ENCODE results near the gene COL1A1. TPM values are rescaled to one million over a fixed set of nuclear protein-coding genes. Genes with fewer than 3 reads are reported as not detected.

The COL1A1 gene
- total and polyA plus RNA-seq, 4 donors: 8.3 to 72.5 (median 35.8) TPM

DNA sequence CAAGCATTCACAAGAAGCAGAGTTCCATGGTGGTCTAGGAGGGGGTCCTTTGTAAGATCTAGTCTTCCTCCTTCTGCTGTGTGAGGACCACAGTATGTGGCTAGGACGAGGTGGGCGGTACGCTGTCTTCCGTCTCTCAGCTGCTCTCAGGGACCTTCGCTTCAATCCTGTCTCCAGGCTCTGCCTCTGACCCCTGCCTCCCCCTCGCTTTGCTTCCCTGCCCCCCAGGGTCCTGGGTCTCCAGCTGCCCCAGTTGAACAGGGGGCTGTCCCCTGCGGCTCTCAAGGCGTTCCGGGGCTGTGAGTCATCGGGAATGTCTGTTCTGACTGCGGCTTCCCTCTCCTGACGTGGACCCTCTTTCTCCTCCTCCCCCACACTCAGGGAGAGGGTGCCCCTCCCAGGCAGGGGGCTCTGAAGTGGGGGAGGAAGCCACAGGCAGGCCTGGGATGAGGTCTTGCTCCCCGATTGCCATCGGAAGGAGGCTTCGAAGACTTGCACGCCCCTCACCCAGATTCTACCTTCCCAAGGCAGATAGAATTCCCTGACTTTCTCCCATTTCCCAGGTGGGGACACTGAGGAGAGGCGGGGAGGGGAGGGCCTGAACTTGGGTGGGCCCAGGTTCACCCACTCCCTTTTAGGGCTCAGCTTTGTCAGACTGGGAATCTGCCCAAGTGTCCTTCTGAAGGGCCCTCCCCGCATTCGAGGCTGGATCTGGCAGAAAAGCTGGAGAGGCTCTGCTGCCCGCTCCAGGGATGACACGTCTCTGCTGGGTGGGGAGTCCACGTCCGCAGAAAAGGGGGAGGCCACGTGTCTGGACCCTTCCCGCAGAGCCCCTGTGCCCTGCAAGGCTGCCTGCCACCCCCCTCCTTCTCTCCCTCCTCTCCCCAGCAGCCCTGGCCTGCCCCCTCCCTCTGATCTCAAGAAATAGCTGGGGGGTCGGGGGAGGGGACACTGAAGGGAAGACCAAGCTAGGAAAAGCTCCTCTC, 9.1 kb upstream of the COL1A1 start (continued):
- TF ChIP-seq, protein P1, sequence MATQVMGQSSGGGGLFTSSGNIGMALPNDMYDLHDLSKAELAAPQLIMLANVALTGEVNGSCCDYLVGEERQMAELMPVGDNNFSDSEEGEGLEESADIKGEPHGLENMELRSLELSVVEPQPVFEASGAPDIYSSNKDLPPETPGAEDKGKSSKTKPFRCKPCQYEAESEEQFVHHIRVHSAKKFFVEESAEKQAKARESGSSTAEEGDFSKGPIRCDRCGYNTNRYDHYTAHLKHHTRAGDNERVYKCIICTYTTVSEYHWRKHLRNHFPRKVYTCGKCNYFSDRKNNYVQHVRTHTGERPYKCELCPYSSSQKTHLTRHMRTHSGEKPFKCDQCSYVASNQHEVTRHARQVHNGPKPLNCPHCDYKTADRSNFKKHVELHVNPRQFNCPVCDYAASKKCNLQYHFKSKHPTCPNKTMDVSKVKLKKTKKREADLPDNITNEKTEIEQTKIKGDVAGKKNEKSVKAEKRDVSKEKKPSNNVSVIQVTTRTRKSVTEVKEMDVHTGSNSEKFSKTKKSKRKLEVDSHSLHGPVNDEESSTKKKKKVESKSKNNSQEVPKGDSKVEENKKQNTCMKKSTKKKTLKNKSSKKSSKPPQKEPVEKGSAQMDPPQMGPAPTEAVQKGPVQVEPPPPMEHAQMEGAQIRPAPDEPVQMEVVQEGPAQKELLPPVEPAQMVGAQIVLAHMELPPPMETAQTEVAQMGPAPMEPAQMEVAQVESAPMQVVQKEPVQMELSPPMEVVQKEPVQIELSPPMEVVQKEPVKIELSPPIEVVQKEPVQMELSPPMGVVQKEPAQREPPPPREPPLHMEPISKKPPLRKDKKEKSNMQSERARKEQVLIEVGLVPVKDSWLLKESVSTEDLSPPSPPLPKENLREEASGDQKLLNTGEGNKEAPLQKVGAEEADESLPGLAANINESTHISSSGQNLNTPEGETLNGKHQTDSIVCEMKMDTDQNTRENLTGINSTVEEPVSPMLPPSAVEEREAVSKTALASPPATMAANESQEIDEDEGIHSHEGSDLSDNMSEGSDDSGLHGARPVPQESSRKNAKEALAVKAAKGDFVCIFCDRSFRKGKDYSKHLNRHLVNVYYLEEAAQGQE (IDR thresholded peaks at IDR 0.05): no peak
- TF ChIP-seq HNF4G (IDR thresholded peaks at IDR 0.05): no peak

DNA sequence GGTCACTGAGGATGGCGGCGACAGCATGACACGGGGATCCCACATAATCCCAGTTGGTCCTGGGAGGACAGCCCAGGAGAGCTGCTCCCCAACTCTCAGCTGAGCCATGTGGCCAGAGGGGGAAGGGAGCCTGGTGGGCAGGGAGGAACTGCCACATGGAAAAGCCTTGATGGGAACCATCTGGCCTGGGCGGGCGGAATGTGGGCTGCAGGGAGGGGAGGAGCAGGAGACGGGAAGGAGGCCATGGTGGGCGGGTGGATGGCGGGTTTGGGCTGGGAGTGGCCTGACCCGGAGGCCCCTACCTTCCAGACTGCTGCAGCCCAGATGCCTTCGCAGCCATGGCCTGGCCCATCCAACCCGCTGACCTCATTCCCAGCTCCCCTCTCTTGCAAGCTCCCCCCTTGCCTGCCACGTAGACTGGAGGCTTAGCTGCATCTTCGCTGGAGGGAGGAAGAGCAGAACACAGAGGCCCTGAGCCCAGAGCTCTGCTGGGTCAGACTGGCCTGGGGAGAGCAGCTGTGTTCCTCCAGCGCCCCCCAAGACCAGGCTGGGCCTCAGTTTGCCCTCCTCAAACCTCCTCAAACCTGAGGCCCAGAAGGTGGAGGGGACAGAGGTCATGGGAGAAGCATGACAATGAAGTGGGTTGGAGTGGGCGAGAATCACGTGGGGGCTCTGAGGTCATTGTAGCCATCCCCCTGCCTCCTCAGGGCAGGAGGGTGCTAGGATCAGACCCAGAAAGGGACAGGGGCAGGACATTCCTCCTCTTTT, 8.2 kb upstream of the COL1A1 start:
- TF ChIP-seq RXRA (IDR thresholded peaks at IDR 0.05) (peak in 1 of 2 donors; percentile 24), HNF4A (conservative IDR thresholded peaks at IDR 0.05) (no peak), NR2F2 (IDR thresholded peaks at IDR 0.05) (peak; percentile 41), SP1 (IDR thresholded peaks at IDR 0.05) (peak; percentile 9)
- Histone ChIP-seq H3K4me3 (ENCODE audit: low read depth in 1 of 3, low read length in 3 of 3) (no peak overlapping the region), H3K4me1 (ENCODE audit: control insufficient read depth in 4 of 4, insufficient read depth in 4 of 4, low read length in 3 of 4) (peaks cover 0 to 8% (median 0%) of the 10 kb centered on the region in 4 donors), H3K9ac (ENCODE audit: low read depth in 1 of 2, low read length in 2 of 2) (no peak overlapping the region), H3K36me3 (ENCODE audit: control insufficient read depth in 4 of 4, insufficient read depth in 3 of 4, low read depth in 1 of 4, low read length in 3 of 4) (no peaks in the 10 kb centered on the region), H3K27me3 (ENCODE audit: control insufficient read depth in 4 of 4, insufficient read depth in 4 of 4, low read length in 3 of 4) (no peaks in the 10 kb centered on the region), H3K27ac (ENCODE audit: low read depth in 1 of 2, low read length in 2 of 2) (peak overlapping the region; percentile 19 to 78), H3K9me3 (ENCODE audit: control insufficient read depth in 4 of 4, low read length in 3 of 4) (no peaks in the 10 kb centered on the region)
- WGBS: 74% methylated on average over 16 of the region's 16 CpGs
- no peak for DNase-seq (ENCODE audit: low spot score)

DNA sequence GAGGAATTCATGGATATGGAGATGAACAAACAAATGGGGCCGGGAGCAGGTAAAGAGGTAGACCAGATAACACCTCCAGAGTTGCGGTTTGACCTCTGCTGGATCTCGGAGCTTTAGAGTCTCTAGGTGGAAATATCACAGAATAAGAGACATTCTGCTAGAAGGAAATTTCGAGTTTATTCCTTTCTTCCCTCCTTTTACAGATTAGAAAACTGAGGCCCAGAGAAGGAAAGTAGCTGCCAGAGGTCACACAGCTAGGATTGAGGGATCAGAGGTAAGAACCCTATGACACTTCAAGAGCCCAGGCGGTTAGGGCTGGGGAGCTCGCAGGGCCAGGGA, 7.7 kb upstream of the COL1A1 start:
- Histone ChIP-seq H3K9me3 (ENCODE audit: control insufficient read depth in 4 of 4, low read length in 3 of 4) (no peaks in the 10 kb centered on the region), H3K4me3 (ENCODE audit: low read depth in 1 of 3, low read length in 3 of 3) (no peak overlapping the region), H3K4me1 (ENCODE audit: control insufficient read depth in 4 of 4, insufficient read depth in 4 of 4, low read length in 3 of 4) (peaks cover 0 to 8% (median 0%) of the 10 kb centered on the region in 4 donors), H3K36me3 (ENCODE audit: control insufficient read depth in 4 of 4, insufficient read depth in 3 of 4, low read depth in 1 of 4, low read length in 3 of 4) (no peaks in the 10 kb centered on the region), H3K27ac (ENCODE audit: low read depth in 1 of 2, low read length in 2 of 2) (peak overlapping the region in 1 of 2 donors; percentile 19), H3K27me3 (ENCODE audit: control insufficient read depth in 4 of 4, insufficient read depth in 4 of 4, low read length in 3 of 4) (no peaks in the 10 kb centered on the region), H3K9ac (ENCODE audit: low read depth in 1 of 2, low read length in 2 of 2) (no peak overlapping the region)
- no peak for DNase-seq (ENCODE audit: low spot score)
- TF ChIP-seq RAD21 (IDR thresholded peaks at IDR 0.05) (no peak), YY1 (IDR thresholded peaks at IDR 0.05) (no peak)
- WGBS: 91% methylated on average over 6 of the region's 6 CpGs

DNA sequence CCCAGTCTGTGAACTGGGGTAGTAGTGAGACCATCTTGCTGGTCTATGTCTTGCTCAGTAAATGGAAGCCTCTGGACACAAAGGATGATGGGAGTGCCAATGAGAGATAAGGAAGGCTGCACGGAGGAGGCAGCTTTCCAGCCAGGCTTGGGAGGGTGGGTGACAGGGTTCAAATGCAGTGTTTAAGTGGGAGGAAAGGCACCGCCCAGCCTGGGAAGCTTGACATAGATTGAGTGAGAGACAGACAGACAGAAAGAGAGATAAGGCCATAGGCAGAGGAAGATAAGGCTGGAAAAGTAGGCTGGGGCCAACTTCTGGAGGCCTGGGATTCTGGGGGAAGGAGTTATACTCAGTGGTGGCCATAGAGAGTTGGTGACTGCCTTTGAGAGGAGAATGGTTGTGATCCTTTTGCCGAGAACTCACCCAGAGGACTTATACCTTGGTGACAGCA, 7.2 kb upstream of the COL1A1 start:
- Histone ChIP-seq H3K4me3 (ENCODE audit: low read depth in 1 of 3, low read length in 3 of 3) (no peak overlapping the region), H3K9me3 (ENCODE audit: control insufficient read depth in 4 of 4, low read length in 3 of 4) (no peaks in the 10 kb centered on the region), H3K9ac (ENCODE audit: low read depth in 1 of 2, low read length in 2 of 2) (no peak overlapping the region), H3K27me3 (ENCODE audit: control insufficient read depth in 4 of 4, insufficient read depth in 4 of 4, low read length in 3 of 4) (no peaks in the 10 kb centered on the region), H3K4me1 (ENCODE audit: control insufficient read depth in 4 of 4, insufficient read depth in 4 of 4, low read length in 3 of 4) (peaks cover 0 to 8% (median 0%) of the 10 kb centered on the region in 4 donors), H3K27ac (ENCODE audit: low read depth in 1 of 2, low read length in 2 of 2) (no peak overlapping the region), H3K36me3 (ENCODE audit: control insufficient read depth in 4 of 4, insufficient read depth in 3 of 4, low read depth in 1 of 4, low read length in 3 of 4) (no peaks in the 10 kb centered on the region)
- WGBS: 90% methylated on average over 3 of the region's 3 CpGs
- DNase-seq (ENCODE audit: low spot score): no peak
- TF ChIP-seq GABPA (IDR thresholded peaks at IDR 0.05 in 1 of 2, conservative IDR thresholded peaks at IDR 0.05 in 1 of 2) (no peak), EGR1 (IDR thresholded peaks at IDR 0.05; ENCODE audit: low read depth in 2 of 2) (no peak), JUND (IDR thresholded peaks at IDR 0.05) (no peak), FOXA2 (IDR thresholded peaks at IDR 0.05) (no peak), SP1 (IDR thresholded peaks at IDR 0.05) (no peak), RAD21 (IDR thresholded peaks at IDR 0.05) (no peak), HNF4G (IDR thresholded peaks at IDR 0.05) (no peak), FOXA1 (IDR thresholded peaks at IDR 0.05) (no peak), NR2F2 (IDR thresholded peaks at IDR 0.05) (no peak)
- TF ChIP-seq, protein P2, sequence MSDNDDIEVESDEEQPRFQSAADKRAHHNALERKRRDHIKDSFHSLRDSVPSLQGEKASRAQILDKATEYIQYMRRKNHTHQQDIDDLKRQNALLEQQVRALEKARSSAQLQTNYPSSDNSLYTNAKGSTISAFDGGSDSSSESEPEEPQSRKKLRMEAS (IDR thresholded peaks at IDR 0.05): no peak
- TF ChIP-seq, protein P3, sequence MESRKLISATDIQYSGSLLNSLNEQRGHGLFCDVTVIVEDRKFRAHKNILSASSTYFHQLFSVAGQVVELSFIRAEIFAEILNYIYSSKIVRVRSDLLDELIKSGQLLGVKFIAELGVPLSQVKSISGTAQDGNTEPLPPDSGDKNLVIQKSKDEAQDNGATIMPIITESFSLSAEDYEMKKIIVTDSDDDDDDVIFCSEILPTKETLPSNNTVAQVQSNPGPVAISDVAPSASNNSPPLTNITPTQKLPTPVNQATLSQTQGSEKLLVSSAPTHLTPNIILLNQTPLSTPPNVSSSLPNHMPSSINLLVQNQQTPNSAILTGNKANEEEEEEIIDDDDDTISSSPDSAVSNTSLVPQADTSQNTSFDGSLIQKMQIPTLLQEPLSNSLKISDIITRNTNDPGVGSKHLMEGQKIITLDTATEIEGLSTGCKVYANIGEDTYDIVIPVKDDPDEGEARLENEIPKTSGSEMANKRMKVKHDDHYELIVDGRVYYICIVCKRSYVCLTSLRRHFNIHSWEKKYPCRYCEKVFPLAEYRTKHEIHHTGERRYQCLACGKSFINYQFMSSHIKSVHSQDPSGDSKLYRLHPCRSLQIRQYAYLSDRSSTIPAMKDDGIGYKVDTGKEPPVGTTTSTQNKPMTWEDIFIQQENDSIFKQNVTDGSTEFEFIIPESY (IDR thresholded peaks at IDR 0.05): no peak

Measured in liver (tissue), 9 donors.